ENCODE data around the gene MORN5.
A peak's percentile ranks its signal among the peaks of the same experiment; 100 is the strongest.
"Not testable (repeated sequence)": the region's sequence is repeated elsewhere in the genome, so short reads cannot be mapped to it uniquely, and the experiment has no call there.

Gene MORN5

GRCh38 chr9:122159026-122159924, at the start of gene MORN5, which contains the start of gene NDUFA8:
Gene MORN5, plus strand, starts transcription at chr9:122159908. Its CDS starts 65 bp downstream, at chr9:122159973.
Gene NDUFA8, minus strand, starts transcription at chr9:122159779. Its CDS starts 102 bp downstream, at chr9:122159677.
- DNase-seq = peak; percentile 95

DNA sequence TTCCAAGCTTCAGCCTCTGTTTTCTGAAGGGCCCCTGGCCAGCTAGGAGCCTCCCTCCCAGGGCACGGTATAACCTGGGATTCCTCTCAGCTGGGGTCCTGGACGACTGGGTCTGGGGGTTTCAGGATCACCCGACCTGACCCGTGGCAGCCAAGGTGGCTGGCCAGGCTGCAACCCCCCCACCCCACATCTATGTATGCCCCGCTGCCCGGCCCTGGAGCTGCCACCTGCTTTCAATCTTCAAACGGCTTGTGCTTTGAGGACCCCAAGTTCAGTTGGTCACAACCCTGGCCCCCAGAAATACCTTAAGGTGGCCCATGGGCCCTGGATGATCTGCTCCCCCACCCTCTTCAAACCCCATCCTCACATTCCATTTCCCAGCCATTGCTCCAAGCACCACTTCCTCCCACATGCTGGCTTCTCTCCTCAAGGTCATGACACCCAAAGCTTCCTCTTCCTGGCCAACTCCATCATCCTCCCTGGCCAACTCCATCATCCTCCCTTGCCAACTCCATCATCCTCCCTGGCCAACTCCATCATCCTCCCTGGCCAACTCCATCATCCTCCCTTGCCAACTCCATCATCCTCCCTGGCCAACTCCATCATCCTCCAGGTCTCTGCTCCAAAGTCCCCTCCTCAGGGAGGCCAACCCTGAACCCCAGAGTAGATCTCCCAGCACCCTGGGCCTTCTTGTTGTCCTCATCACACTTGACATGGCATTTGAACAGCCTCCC, 49.4 kb upstream of the MORN5 start:
- no peak for DNase-seq

- DNase-seq = no peak
Measured at GRCh38 chr9:122111413-122112085, 48.2 kb upstream of the MORN5 start.

DNA sequence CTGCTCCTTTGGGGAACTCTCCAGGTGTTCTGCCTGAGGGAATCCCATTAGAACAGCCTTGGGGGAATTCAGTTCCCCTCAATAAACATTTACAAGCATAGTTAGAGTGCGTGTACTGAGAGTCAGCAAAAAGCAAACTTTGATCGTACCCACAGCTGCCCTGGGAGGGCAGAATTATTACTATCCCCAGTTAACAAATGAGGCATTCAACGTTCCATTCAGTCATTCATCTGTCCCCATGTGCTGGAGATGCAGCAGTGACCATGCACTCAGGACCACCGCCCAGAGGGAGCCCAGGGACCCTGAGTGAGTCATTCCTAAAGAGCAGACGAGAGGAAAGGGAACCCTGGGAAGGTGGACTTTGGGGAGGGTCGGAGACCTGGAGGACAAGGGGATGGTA, 47.5 kb upstream of the MORN5 start:
- no peak for DNase-seq

DNA sequence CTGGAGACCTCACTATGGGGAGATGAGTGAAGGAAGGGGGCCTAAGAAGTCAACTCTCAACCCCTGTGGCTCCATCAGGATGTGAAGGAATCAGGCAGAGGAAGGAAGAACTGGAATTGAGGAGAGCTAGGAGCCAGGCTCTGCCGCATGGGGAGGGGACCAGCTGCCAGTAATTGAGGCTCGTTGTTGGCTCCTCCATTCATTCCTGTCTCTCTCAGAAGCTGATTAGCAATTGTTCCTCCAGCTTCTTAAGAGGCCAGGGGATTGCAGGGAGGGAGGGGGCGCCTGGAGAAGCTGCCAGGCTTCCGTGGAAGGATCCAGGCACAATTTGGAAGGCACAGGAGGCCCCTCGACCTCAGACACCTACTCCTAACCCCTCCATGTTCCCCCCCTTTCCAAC, 46.1 kb upstream of the MORN5 start:
- DNase-seq = no peak

GRCh38 chr9:122115176-122116035, 44.3 kb upstream of the MORN5 start:
- no peak for DNase-seq

DNA sequence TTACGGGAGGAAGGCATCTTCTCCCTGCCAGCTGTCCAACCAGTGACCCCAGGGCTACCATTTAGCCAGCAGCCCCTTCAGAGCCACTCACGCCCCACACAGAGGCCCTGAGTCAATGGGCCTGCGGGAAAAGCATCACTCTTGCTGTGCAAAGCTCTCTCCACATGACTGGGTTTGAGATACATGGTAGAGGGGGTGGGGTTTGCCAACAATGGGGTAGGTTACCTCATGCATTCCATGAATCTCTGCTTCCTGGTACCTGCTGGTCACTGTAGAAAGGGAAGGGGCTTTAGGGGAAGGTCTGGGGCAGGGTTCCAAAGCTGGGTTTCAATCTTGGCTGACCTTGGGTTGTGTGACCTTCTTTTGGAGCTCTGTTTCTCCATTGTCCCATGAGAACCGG, 43.7 kb upstream of the MORN5 start:
- no peak for DNase-seq

- DNase-seq = no peak
Measured at GRCh38 chr9:122116448-122117173, 43.1 kb upstream of the MORN5 start.

DNA sequence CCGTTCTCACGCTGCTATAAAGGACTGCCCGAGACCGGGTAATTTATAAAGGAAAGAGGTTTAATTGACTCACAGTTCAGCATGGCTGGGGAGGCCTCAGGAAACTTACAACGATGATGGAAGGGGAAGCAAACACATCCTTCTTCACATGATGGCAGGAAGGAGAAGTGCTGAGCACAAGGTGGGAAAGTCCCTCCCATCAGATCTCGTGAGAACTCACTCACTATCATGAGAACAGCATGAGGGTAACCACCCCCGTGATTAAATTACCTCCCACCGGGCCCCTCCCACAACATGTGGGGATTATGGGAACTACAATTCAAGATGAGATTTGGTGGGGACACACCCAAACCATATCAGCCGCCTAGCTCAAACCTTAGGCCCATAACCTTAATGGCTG, 42.5 kb upstream of the MORN5 start:
- DNase-seq = not testable (repeated sequence)

DNA sequence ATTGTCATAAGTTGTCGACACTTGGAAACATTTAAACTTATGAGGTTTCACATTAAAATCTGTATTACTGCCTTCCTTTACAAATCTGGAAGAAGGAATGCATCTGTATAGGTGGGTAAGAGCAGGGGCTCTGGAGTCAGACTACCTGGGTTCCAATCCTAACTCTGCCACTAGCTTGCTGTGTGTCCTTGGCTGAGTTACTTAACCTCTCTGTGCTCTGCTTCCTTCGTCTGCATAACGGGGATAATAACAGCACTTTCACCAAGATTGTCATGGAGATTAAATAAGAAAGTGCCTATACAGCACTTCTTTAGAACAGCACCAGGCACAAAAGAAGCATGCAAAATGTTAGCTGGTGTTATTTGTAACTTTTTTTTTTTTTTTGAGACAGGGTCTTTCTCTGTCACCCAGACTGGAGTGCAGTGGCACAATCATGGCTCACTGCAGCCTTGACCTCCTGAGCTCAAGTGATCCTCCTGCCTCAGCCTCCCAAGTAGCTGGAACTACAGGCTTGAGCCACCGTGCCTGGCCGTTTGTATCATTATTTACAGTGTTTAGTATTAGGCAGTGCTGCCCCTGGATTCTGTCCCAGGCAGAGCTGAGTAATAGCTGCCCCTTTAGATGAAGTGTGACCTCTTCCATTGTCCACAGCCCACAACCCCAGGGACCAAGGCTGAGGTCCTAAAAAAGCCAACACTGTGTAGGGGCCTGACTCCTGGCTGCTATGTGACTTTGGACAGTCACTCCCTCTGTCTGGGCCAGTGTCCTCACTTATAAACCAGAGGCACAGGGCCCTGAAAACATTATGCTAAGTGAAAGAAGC, 41.2 kb upstream of the MORN5 start:
- no peak for DNase-seq

- no peak for DNase-seq
Measured at GRCh38 chr9:122119166-122119521, 40.6 kb upstream of the MORN5 start.

DNA sequence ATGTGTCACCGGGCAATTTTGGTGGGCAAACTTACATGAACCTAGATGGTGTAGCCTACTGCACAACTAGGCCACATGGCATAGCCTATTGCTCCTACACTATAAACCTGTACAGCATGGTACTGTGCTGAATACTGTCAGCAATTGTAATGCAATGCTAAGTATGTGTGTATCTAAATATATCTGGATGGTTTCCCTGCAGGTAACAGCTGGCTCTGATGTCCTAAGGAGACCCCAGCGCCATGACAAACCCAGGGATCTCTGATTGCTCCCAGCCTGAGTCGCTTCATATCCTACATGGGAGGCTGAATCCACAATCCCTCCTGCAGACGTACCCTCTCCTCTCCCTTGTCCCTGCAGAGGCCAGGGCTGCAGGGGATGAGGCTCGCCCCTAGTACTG, 40.0 kb upstream of the MORN5 start:
- no peak for DNase-seq

- no peak for DNase-seq
Measured at GRCh38 chr9:122120316-122121071, 39.2 kb upstream of the MORN5 start.

GRCh38 chr9:122121391-122121790, 38.3 kb upstream of the MORN5 start:
- no peak for DNase-seq

GRCh38 chr9:122121931-122122330, 37.8 kb upstream of the MORN5 start:
- no peak for DNase-seq

GRCh38 chr9:122122468-122122867, 37.2 kb upstream of the MORN5 start:
- no peak for DNase-seq

GRCh38 chr9:122122903-122123632, 36.6 kb upstream of the MORN5 start:
- DNase-seq = peak; percentile 57

GRCh38 chr9:122124048-122124447, 35.7 kb upstream of the MORN5 start:
- no peak for DNase-seq

GRCh38 chr9:122124528-122124927, 35.2 kb upstream of the MORN5 start:
- no peak for DNase-seq

DNA sequence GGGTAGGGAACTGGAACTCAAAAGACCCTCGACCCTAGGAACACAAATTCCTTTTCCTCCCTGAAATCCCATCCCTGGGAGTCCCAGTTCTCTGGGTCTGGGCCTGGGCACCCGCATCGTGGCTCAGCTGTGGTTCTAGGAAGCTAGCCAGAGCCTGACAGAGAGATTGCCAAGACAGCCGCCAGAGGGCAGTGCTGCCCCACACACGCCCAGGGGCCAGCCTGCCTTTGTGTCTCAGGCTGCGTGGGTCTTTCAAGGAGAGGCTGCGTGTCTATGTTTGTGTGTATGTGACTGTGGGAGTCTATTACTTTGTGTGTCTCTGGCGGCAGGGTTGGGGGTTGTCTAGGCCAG, 34.6 kb upstream of the MORN5 start:
- peak; percentile 48 for DNase-seq
